Calu3 (cell line): ENCODE measurements around the gene VPS37D. TPM values are rescaled to one million over a fixed set of nuclear protein-coding genes. Genes with fewer than 3 reads are reported as not detected.

Source experiments
- BruUV-seq: library from RNA; stranded (reverse); fragments of 400-500 nt; replicated peaks from 2 replicates; lab custom pipeline; 2021; lab: Mats Ljungman, UMichigan
- CTCF ChIA-PET: fragments of 300-600 bp; sonication (Branson Sonifier 250); formaldehyde crosslinking; loops from one replicate; lab custom pipeline; 2022; ENCODE audit warnings: antibody characterized with exemption; lab: Charles Lee
- DNase-seq: peaks from one replicate; pipeline ENCODE4 v3.0.0; 2022
- H3K27ac Mint-ChIP-seq: one replicate; pipeline ENCODE4 v1.8.0; 2022; ENCODE audit warnings: mixed read lengths; ENCODE audit not compliant: unreplicated experiment
- H3K27me3 Mint-ChIP-seq: one replicate; pipeline ENCODE4 v1.8.0; 2022; ENCODE audit warnings: mixed read lengths; ENCODE audit not compliant: unreplicated experiment
- H3K36me3 Mint-ChIP-seq: one replicate; pipeline ENCODE4 v1.8.0; 2022; ENCODE audit warnings: mild to moderate bottlenecking, moderate library complexity, mixed read lengths; ENCODE audit not compliant: insufficient read depth, unreplicated experiment
- H3K4me1 Mint-ChIP-seq: one replicate; pipeline ENCODE4 v1.8.0; 2022; ENCODE audit warnings: mild to moderate bottlenecking, low read depth, mixed read lengths; ENCODE audit not compliant: unreplicated experiment
- H3K4me3 Mint-ChIP-seq: one replicate; pipeline ENCODE4 v1.8.0; 2022; ENCODE audit warnings: mild to moderate bottlenecking, low read depth, moderate library complexity, mixed read lengths; ENCODE audit not compliant: unreplicated experiment
- H3K9me3 Mint-ChIP-seq: one replicate; pipeline ENCODE4 v1.8.0; 2022; ENCODE audit warnings: low read depth, mixed read lengths; ENCODE audit not compliant: unreplicated experiment
- CTCF ChIP-seq: fragments of 200-600 bp; IDR thresholded peaks from one replicate; pipeline ENCODE4 v1.8.0; 2022; ENCODE audit warnings: antibody characterized with exemption; ENCODE audit not compliant: unreplicated experiment
- intact Hi-C: fragments of 100-400 bp; cut with micrococcal nuclease; formaldehyde crosslinking; loops from one replicate; pipeline ENCODE4 v1.10.0; 2022; ENCODE audit not compliant: unreplicated experiment
- total RNA-seq: library from RNA; stranded (reverse); gene quantifications from 2 replicates; pipeline ENCODE4 v1.2.3, GENCODE V29; 2022

Gene VPS37D
- total RNA-seq, 1 experiment from 2014 or later: 0.94 TPM

GRCh38 chr7:73683056-73683787, 15.6 kb downstream of the VPS37D start, which contains the start of the genes BUD23 and DNAJC30:
Gene BUD23, plus strand, starts transcription at chr7:73683597. Its CDS starts 29 bp downstream, at chr7:73683626.
Gene DNAJC30, minus strand, starts transcription at chr7:73683453. Its CDS starts 30 bp downstream, at chr7:73683423.
- intact Hi-C loops: no loop called here
- TSS peak; percentile 50 for BruUV-seq
- Mint-ChIP-seq H3K36me3 (peaks cover 35% of the 10 kb centered on the region), H3K4me1 (peaks cover 10% of the 10 kb centered on the region), H3K4me3 (peak within 1 kb of the TSS; percentile 94), H3K9me3 (no peaks in the 10 kb centered on the region), H3K27me3 (no peaks in the 10 kb centered on the region), H3K27ac (peak within 1 kb of the TSS; percentile 90)
- TF ChIP-seq CTCF: no peak
- CTCF ChIA-PET: no interaction called here
- peak; percentile 88 for DNase-seq

- intact Hi-C loops: no loop called here
- DNase-seq: no peak
- peaks cover 41% of the 10 kb centered on the region for H3K36me3 Mint-ChIP-seq
- no peaks in the 10 kb centered on the region for H3K9me3 Mint-ChIP-seq
- no peaks in the 10 kb centered on the region for H3K27me3 Mint-ChIP-seq
- H3K4me3 Mint-ChIP-seq: peak overlapping the region; percentile 94
- no peak for TF ChIP-seq CTCF
- TSS peak; percentile 79 for BruUV-seq
- peaks cover 10% of the 10 kb centered on the region for H3K4me1 Mint-ChIP-seq
- CTCF ChIA-PET: interaction anchor here (0.6 to 0.9 kb wide), 2 partner anchors 15 to 17 kb away, joined by 3 to 9 read pairs; no protein-coding TSS in a partner anchor
- peak overlapping the region; percentile 89 for H3K27ac Mint-ChIP-seq
Measured at GRCh38 chr7:73683788-73684693, 16.4 kb downstream of the VPS37D start.

- H3K27me3 Mint-ChIP-seq: no peaks in the 10 kb centered on the region
- H3K4me1 Mint-ChIP-seq: peaks cover 10% of the 10 kb centered on the region
- BruUV-seq: TSS peak; percentile 20
- CTCF ChIA-PET: no interaction called here
- H3K27ac Mint-ChIP-seq: no peak overlapping the region
- H3K36me3 Mint-ChIP-seq: peaks cover 50% of the 10 kb centered on the region
- no peak for DNase-seq
- no peaks in the 10 kb centered on the region for H3K9me3 Mint-ChIP-seq
- intact Hi-C loops: no loop called here
- no peak overlapping the region for H3K4me3 Mint-ChIP-seq
- no peak for TF ChIP-seq CTCF
Measured at GRCh38 chr7:73685311-73685710, 17.7 kb downstream of the VPS37D start.

GRCh38 chr7:73688288-73688687, 20.7 kb downstream of the VPS37D start:
- H3K4me1 Mint-ChIP-seq: no peaks in the 10 kb centered on the region
- H3K27me3 Mint-ChIP-seq: no peaks in the 10 kb centered on the region
- no peak overlapping the region for H3K4me3 Mint-ChIP-seq
- no TSS peak for BruUV-seq
- no peak overlapping the region for H3K27ac Mint-ChIP-seq
- TF ChIP-seq CTCF: no peak
- CTCF ChIA-PET: no interaction called here
- peaks cover 43% of the 10 kb centered on the region for H3K36me3 Mint-ChIP-seq
- intact Hi-C loops: no loop called here
- no peak for DNase-seq
- no peaks in the 10 kb centered on the region for H3K9me3 Mint-ChIP-seq
